Neuronal stem cell (in vitro differentiated cells): Measurements from ENCODE around the gene NEMP2.
A peak's percentile ranks its signal among the peaks of the same experiment; 100 is the strongest.
"Not testable (repeated sequence)": the region's sequence is repeated elsewhere in the genome, so short reads cannot be mapped to it uniquely, and the experiment has no call there.

Source experiments
- DNase-seq: peaks from one replicate; pipeline ENCODE4 v3.0.0-alpha.2; 2013; ENCODE audit warnings: low spot score
- H2AFZ ChIP-seq: one replicate; pipeline ENCODE4 v1.6.1; 2013; ENCODE audit warnings: mild to moderate bottlenecking, low read length, inconsistent platforms
- H2AK5ac ChIP-seq: 2 replicates; pipeline ENCODE4 v1.6.1; 2013; ENCODE audit warnings: low read depth, mild to moderate bottlenecking, inconsistent platforms, low read length, moderate library complexity, mixed read lengths
- H2BK120ac ChIP-seq: 2 replicates; pipeline ENCODE4 v1.6.1; 2013; ENCODE audit warnings: low read depth, mild to moderate bottlenecking, inconsistent platforms, low read length, moderate library complexity, mixed read lengths
- H2BK12ac ChIP-seq: one replicate; pipeline ENCODE4 v1.6.1; 2013; ENCODE audit warnings: low read length, inconsistent platforms
- H2BK15ac ChIP-seq: 2 replicates; pipeline ENCODE4 v1.6.1; 2013; ENCODE audit warnings: mild to moderate bottlenecking, low read length, inconsistent platforms, mixed read lengths
- H2BK5ac ChIP-seq: one replicate; pipeline ENCODE4 v1.6.1; 2013; ENCODE audit warnings: inconsistent platforms, mild to moderate bottlenecking, low read length, moderate library complexity
- H3K14ac ChIP-seq: one replicate; pipeline ENCODE4 v1.6.1; 2013; ENCODE audit warnings: low read length, inconsistent platforms
- H3K18ac ChIP-seq: 2 replicates; pipeline ENCODE4 v1.6.1; 2013; ENCODE audit warnings: low read length, inconsistent platforms
- H3K23ac ChIP-seq: 2 replicates; pipeline ENCODE4 v1.6.1; 2013; ENCODE audit warnings: low read depth, mild to moderate bottlenecking, mixed read lengths, low read length, inconsistent platforms; ENCODE audit not compliant: poor library complexity
- H3K27ac ChIP-seq: replicated peaks from 3 replicates; pipeline ENCODE4 v1.5.1; 2013; ENCODE audit warnings: low read length, inconsistent platforms
- H3K27me3 ChIP-seq, 3 experiments: 2 replicates each; pipeline ENCODE4 v1.6.1; 2013; ENCODE audit warnings: low read length in 3 of 3, mild to moderate bottlenecking in 2 of 3, inconsistent platforms in 1 of 3, low read depth in 1 of 3, mixed read lengths in 1 of 3, moderate library complexity in 1 of 3; ENCODE audit not compliant: control insufficient read depth in 3 of 3, insufficient read depth in 3 of 3
- H3K36me3 ChIP-seq, 2 donors: replicated peaks in 1 of 2; 2 replicates each; pipeline ENCODE4 v1.6.1; 2013; ENCODE audit warnings: low read length in 2 of 2; ENCODE audit not compliant: control insufficient read depth in 2 of 2, insufficient read depth in 2 of 2
- H3K4ac ChIP-seq: 2 replicates; pipeline ENCODE4 v1.6.1; 2013; ENCODE audit warnings: inconsistent platforms, mild to moderate bottlenecking, low read length, moderate library complexity
- H3K4me1 ChIP-seq, 2 donors: 1 replicate in 1 of 2; 2 replicates in 1 of 2; pipeline ENCODE4 v1.6.1; 2013; ENCODE audit warnings: low read length in 2 of 2, low read depth in 1 of 2; ENCODE audit not compliant: control insufficient read depth in 2 of 2, insufficient read depth in 1 of 2
- H3K4me2 ChIP-seq: one replicate; pipeline ENCODE4 v1.6.1; 2013; ENCODE audit warnings: mild to moderate bottlenecking, low read length, inconsistent platforms; ENCODE audit not compliant: insufficient read depth, poor library complexity, severe bottlenecking
- H3K4me3 ChIP-seq, 2 donors: 2 replicates each; pipeline ENCODE4 v1.5.1; 2013; ENCODE audit warnings: low read length in 2 of 2, mild to moderate bottlenecking in 2 of 2, inconsistent platforms in 1 of 2, moderate library complexity in 1 of 2
- H3K79me1 ChIP-seq: one replicate; pipeline ENCODE4 v1.6.1; 2013; ENCODE audit warnings: low read depth, mild to moderate bottlenecking, inconsistent platforms, low read length, moderate library complexity
- H3K9ac ChIP-seq: one replicate; pipeline ENCODE4 v1.6.1; 2013; ENCODE audit warnings: mild to moderate bottlenecking, low read depth, low read length, inconsistent platforms; ENCODE audit not compliant: poor library complexity
- H3K9me3 ChIP-seq, 2 donors: replicated peaks in 1 of 2; 2 replicates each; pipeline versions ENCODE3 to v1.6.1; 2013; ENCODE audit warnings: low read length in 2 of 2, mild to moderate bottlenecking in 2 of 2, inconsistent platforms in 1 of 2, low read depth in 1 of 2, mixed read lengths in 1 of 2, moderate library complexity in 1 of 2; ENCODE audit not compliant: control insufficient read depth in 2 of 2, insufficient read depth in 1 of 2
- H4K8ac ChIP-seq: one replicate; pipeline ENCODE4 v1.6.1; 2013; ENCODE audit warnings: low read depth, mild to moderate bottlenecking, inconsistent platforms, low read length, moderate library complexity
- H4K91ac ChIP-seq: one replicate; pipeline ENCODE4 v1.6.1; 2013; ENCODE audit warnings: low read length, low read depth, mild to moderate bottlenecking, inconsistent platforms; ENCODE audit not compliant: poor library complexity
- WGBS, 2 donors: extraction: QIAGEN DNeasy Blood & Tissue Kit; methylation state at CpG; one replicate each; pipeline ENCODE4 v1.1.7; 2013; ENCODE audit warnings: missing lambda C conversion rate in 2 of 2, mixed read lengths in 1 of 2; ENCODE audit not compliant: insufficient read length in 2 of 2, insufficient replicate concordance in 1 of 2; ENCODE audit errors: extremely low coverage in 2 of 2; 5-methylcytosine and 5-hydroxymethylcytosine counted together

Gene NEMP2

DNA sequence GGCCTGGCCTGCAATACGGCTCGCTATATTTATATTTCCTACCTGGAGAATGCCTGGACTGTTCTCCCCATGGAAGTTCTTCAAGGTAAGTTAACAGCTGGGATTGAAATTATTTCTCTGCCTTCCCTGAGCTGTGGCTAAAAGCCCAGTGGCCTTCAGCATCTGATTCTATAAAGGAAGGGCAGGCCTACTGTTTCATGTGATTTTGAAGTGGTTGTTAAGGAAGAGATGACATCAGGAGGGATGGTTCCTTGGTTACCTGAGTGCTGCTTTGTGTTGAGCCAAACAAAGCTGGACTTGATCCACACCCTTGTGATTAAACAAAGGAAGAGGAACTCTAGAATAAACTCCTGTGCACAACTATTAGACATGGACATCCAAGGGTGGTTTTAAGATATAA lies 64.8 kb downstream of the NEMP2 start:
- no peak for DNase-seq
- no CpG with 5 or more reads among the region's 2 CpGs for WGBS, 2 donors

DNA sequence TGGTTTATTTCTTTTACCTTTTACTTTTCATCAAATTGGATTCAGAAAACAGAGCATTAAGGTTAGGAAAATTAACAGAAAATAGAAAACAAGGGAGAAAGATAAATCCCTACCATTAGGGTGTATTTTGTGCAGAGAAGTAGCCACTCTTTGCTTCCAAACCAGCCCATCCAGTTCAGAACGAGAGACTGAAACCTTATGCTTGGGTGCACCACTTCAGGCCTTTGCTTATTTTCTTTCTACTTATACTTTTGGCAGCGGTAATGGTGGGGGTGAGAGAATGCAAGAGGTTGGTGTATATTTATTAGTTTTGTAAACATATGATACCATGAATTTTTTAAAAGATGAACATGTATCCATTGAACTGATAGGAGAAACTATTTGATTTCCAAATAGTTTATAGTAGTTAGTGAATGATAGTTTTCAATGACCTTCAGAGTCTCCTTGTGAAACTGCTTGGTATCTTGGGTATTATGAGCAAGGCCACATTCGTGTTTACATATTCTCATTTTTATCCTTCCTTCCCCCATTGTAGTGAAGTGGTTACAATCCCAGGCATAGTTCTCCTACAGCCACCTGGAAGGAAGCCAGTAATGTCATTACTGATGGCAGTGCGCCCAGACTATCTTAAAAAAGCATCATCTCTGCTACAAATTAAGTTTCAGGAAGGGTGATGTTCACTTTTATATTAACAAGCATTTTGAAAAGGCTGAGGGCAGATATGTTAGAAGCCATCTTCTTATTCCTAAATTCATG lies 65.5 kb downstream of the NEMP2 start:
- Histone ChIP-seq H2BK120ac (no peak overlapping the region), H2AK5ac (no peak overlapping the region), H4K91ac (no peak overlapping the region), H3K27me3 (no peaks in the 10 kb centered on the region), H3K4me2 (no peak overlapping the region), H3K79me1 (no peaks in the 10 kb centered on the region), H3K9me3 (peaks cover 0 to 2% of the 10 kb centered on the region in 2 donors), H3K36me3 (no peaks in the 10 kb centered on the region), H3K23ac (no peak overlapping the region), H3K18ac (no peak overlapping the region), H2BK15ac (no peak overlapping the region), H3K9ac (no peak overlapping the region), H3K4me1 (peaks cover 2 to 16% of the 10 kb centered on the region in 2 donors), H3K14ac (no peak overlapping the region), H3K4me3 (no peak overlapping the region), H3K27ac (no peak overlapping the region), H3K4ac (no peak overlapping the region), H2BK12ac (no peak overlapping the region), H4K8ac (no peak overlapping the region), H2AFZ (no peak overlapping the region), H2BK5ac (no peak overlapping the region)
- no CpG with 5 or more reads among the region's 4 CpGs for WGBS, 2 donors
- DNase-seq: no peak

More for the DNA sequence above, 64.8 kb downstream of the NEMP2 start:
- Histone ChIP-seq H2BK5ac (no peak overlapping the region), H3K27me3 (no peaks in the 10 kb centered on the region), H3K4me1 (peaks cover 2 to 16% of the 10 kb centered on the region in 2 donors), H4K91ac (no peak overlapping the region), H3K4me3 (no peak overlapping the region), H3K36me3 (no peaks in the 10 kb centered on the region), H3K14ac (no peak overlapping the region), H2AK5ac (no peak overlapping the region), H2BK120ac (no peak overlapping the region), H3K4ac (no peak overlapping the region), H2AFZ (no peak overlapping the region), H3K27ac (no peak overlapping the region), H2BK12ac (no peak overlapping the region), H2BK15ac (no peak overlapping the region), H4K8ac (no peak overlapping the region), H3K79me1 (no peaks in the 10 kb centered on the region), H3K9ac (no peak overlapping the region), H3K23ac (no peak overlapping the region), H3K9me3 (peaks cover 0 to 2% of the 10 kb centered on the region in 2 donors), H3K4me2 (no peak overlapping the region), H3K18ac (no peak overlapping the region)

DNA sequence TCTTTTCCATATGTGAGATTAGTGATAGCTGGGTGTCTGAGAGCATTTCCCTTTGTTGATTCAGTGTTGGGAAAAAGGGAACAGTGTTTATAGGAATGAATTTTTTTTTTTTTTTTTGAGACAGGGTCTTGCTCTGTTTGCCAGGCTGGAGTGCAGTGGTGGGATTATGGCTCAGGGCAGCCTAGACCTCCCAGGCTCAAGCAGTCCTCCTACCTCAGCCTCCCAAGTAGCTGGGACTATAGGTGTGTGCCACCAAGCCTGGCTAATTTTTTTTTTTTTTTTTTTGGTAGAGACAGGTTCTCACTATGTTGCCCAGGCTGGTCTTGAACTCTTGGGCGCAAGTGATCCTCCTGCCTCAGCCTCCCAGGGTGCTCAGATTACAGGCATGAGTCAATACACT lies 66.2 kb downstream of the NEMP2 start:
- not testable (repeated sequence) for H3K36me3 ChIP-seq, H3K9ac ChIP-seq, H3K27ac ChIP-seq, H2BK5ac ChIP-seq, H3K23ac ChIP-seq, H3K18ac ChIP-seq, H2AFZ ChIP-seq, H3K4ac ChIP-seq, H3K9me3 ChIP-seq, H4K8ac ChIP-seq, H3K4me3 ChIP-seq, H2AK5ac ChIP-seq, H2BK15ac ChIP-seq, H3K27me3 ChIP-seq, H3K79me1 ChIP-seq, H2BK12ac ChIP-seq, H3K14ac ChIP-seq, DNase-seq, H2BK120ac ChIP-seq, H3K4me2 ChIP-seq, H4K91ac ChIP-seq
- H3K4me1 ChIP-seq: peaks cover 2 to 16% of the 10 kb centered on the region in 2 donors
- WGBS, 2 donors: no CpG with 5 or more reads among the region's 1 CpG

DNA sequence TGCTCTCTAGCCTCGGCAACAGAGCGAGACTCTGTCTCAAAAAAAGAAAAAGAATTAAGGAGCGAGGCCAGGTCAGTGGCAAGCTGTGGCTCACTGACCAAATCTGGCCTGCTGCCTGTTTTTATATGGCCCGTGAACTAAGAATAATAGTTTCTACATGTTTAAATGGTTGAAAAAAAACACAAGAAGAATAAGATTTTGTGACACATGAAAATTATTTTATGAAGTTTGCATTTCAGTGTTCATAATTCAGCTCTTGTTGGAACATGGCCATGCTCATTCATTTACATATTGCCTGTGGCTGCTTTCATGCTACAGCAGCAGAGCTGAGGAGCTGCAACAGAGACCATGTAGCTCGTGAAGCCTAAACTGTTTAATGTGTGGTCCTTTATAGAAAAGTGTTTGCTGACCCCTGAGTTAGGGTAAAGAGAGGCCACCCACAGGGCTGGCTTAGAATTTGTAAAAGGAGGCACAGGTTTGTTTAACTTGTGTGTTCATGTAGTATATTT lies 66.9 kb downstream of the NEMP2 start:
- no CpG with 5 or more reads among the region's 5 CpGs for WGBS, 2 donors
- no peak overlapping the region for H3K18ac ChIP-seq
- no peak overlapping the region for H3K23ac ChIP-seq
- H3K79me1 ChIP-seq: no peaks in the 10 kb centered on the region
- H2BK12ac ChIP-seq: no peak overlapping the region
- H2AFZ ChIP-seq: no peak overlapping the region
- H4K91ac ChIP-seq: no peak overlapping the region
- peak; percentile 4 for DNase-seq
- no peaks in the 10 kb centered on the region for H3K36me3 ChIP-seq
- H3K4me2 ChIP-seq: no peak overlapping the region
- H3K27ac ChIP-seq: no peak overlapping the region
- no peak overlapping the region for H3K4ac ChIP-seq
- no peak overlapping the region for H4K8ac ChIP-seq
- peaks cover 3 to 16% of the 10 kb centered on the region in 2 donors for H3K4me1 ChIP-seq
- no peak overlapping the region for H3K4me3 ChIP-seq
- no peak overlapping the region for H2BK15ac ChIP-seq
- no peak overlapping the region for H3K9ac ChIP-seq
- no peak overlapping the region for H2BK120ac ChIP-seq
- no peak overlapping the region for H2BK5ac ChIP-seq
- H2AK5ac ChIP-seq: no peak overlapping the region
- no peaks in the 10 kb centered on the region for H3K27me3 ChIP-seq
- peaks cover 0 to 2% of the 10 kb centered on the region in 2 donors for H3K9me3 ChIP-seq
- no peak overlapping the region for H3K14ac ChIP-seq
